ENCODE measurements around the gene KCNS1.

KCNS1 gene

DNA sequence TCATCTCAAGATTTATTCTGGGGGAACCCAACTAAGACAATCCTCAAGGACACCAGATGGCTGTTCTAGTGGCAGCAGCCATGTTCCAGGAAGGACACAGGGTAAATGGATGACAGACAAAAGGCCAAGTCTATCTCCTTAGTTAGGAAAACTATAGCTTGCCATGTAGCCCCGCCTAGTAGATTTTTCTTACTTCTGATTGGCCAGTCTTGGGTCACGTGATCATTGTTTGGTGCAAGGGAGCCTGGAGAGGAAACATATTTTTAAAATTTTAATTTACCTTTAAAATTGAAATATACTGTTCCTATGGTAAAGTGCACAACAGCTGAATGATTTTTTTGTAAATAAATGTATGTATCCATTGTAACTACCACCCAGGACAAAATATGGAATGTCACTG, 4.4 kb upstream of the KCNS1 start:
- no peak for DNase-seq

GRCh38 chr20:45104786-45105185, 3.9 kb upstream of the KCNS1 start:
- no peak for DNase-seq

- DNase-seq: no peak
Observed at GRCh38 chr20:45103072-45103471, 2.1 kb upstream of the KCNS1 start.

GRCh38 chr20:45101333-45101850, 465 bp upstream of the KCNS1 start:
- no peak for DNase-seq

GRCh38 chr20:45098103-45098773, 2.7 kb downstream of the KCNS1 start:
- DNase-seq: no peak

DNA sequence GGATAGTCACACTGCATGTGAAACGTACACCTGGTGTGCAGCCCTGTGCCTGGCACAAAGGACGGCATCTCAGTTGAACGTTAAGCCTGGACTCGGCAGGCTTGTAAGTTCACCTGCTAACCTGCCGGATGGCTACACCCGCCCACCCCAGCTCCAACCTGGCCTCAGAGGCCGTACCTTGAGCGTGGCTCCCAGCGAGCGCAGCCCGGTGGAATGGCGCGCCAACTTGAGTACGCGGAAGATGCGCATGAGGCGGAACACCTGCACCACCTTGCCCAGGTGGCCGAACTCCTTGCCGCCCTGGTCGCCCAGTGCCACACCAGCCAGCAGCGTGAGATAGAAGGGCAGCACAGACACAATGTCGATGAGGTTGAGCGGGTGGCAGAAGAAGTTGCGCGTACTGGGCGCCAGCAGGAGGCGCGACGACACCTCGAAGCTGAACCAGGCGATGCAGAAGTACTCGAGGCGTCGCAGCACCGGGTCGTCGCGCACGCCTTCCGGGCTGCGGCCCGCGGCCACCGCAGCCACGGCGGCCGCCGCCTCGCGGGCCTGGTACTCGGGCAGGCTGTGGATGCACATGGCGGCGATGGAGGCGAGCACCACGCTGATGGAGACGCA, 3.3 kb downstream of the KCNS1 start:
- no peak for DNase-seq

- no peak for DNase-seq
Observed at GRCh38 chr20:45096781-45097180, 4.1 kb downstream of the KCNS1 start.

- DNase-seq: peak; percentile 9
Observed at GRCh38 chr20:45095805-45096238, 5.1 kb downstream of the KCNS1 start.

DNA sequence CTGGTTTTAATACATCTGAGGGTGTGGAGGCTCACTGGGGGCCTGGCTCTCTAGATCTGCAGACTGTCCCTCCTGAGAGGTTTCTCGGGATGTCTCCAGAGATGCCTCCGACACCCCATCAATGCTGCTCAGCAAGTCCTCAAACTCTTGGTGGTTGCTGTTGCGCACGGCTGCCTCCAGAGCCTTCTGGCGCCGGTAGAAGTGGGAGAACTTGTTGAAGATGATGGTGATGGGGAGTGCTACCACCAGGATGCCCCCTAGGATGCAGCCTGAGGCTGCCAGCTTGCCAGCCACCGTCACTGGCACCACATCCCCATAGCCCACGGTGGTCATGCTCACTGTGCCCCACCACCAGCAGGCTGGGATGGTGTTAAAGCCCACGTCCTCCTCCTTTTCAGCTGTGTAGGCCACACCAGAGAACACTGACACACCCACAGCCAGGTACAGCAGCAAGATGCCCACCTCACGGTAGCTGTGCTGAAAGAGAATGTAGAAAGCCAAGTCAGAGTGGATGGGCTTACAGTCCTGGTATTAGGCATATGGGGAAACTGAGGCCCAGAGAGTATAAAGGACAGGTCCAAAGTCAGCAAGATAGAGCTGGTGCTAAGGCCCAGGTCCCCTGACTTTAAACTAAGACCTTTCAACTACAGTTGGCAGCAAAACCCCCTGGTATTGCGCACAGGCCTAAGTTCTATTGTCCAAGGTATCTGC, 5.9 kb downstream of the KCNS1 start:
- DNase-seq: no peak

- no peak for DNase-seq
Observed at GRCh38 chr20:45094201-45094600, 6.7 kb downstream of the KCNS1 start.

DNA sequence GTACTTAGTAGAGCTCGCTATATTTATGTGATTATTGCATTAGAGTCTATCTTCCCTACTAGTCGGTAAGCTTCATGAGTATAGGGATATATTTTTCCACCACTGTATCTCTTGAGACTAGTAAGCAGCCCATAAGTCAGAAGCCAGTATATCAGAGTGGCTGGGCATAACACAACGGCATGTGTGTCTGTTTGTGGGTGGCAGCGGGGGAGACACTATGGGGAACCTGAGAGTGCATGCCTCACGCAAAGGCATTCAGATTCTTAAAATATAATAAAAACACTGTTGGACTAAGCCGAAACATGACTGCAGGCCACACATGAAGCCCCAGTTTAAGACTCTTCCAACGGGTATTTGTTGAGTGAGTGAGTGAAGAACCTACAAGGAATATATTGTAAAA, 8.0 kb downstream of the KCNS1 start:
- no peak for DNase-seq

GRCh38 chr20:45091366-45091765, 9.6 kb downstream of the KCNS1 start:
- DNase-seq: no peak

DNA sequence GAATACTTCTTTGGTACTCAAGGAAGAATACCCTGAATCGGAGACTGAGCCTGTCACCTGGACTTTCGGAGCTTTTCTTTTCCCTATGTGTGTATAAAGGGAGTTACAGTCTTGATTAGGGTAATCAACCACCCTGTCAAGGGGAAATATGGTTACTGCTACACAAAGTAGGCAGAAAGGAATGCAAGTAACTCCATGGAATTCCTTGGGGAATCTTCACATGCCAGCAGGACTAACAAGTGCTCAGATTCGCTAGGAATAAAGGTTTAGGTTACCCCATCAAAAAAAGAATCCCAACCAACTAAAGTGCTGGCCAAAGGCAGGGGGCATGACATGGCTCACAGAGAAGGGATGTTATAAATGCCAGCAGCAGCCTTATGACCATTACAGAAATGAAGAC, 10.4 kb downstream of the KCNS1 start:
- DNase-seq: no peak

DNA sequence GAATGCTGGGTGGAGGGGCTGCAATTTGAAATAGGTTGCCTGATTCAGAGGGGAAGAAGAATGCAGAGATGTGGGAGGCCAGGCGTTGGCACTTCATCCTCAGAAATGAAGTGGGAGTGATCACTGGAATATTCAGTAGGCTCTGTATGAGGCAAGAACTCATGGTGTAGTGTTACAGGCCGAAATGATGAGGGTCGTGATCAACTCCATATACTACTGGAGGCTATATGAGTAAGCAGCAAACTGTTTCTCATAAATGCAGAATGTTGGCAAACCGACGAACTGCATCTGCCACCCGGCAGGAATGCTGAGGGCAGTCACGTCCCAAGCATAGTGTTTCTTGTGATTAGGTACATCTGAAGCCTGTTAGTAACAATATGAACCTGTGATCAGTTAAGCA, 12.7 kb downstream of the KCNS1 start:
- DNase-seq: no peak

DNA sequence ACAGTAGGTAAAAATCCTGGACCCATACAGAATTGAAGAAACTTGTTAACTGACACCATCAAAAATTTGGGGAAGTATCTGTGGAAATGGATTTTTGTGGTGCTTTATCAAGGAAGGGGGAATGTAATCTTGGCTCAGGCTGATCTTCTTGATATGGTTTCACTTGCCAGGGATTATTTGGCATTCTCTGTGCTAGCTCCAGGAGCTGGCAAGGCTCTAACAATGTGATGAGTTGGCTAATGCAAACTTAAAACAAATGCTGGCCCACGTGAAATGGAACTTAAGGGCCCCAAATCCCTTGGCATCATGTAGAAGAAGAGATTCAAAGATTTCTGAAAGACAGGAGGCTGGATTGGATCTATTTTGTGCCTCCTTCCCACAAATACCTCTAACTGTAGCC, 13.1 kb downstream of the KCNS1 start:
- no peak for DNase-seq

DNA sequence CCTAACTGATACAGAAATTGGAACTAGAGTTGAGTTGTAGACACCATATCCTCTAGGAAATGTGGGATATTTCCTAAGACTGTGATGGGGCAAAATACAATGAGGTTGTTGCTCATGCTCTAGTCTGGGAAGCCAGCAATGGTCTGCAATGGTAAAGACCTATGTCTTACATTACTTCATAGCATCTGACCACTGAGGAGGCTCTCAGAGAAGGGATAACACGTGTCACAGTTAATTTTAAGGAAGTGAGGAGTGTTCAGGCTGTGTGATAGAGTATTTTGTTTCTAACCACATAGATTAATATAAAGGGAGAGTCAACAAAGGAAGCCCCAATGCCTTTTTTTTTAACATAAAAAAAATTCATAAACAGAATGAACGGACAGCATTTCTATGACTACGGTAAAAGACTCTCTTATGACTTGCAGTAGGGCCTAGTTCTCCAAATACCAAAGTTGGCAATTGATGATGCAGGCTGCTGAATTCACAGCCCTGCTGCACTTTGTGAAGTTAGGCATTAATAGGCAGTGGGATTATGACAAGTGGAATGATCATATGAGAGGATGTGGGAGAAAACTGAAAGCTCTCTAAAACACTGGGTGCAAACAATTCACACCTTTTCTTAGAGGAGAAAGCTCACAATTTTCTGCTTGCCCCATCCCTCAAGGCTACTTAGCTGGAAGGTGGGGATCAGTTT, 13.7 kb downstream of the KCNS1 start:
- DNase-seq: no peak

DNA sequence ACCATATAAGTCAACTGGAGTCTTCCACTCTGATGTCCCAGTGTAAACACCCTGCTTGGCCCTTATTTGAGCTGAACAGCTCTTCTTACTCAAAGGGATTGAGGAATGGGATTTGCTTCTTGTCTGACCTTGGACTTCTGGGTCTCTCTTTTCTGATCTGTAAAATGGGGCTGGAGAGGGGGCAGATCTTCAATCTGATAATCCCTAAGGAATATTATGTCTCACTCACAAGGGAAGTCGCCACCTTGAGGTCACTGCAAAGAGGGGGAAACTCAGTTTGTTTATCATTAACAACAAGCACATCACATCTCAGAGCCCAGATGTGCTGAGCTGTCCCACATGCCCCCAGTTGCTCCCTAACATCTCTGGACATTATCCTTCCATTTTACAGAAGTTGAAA, 15.1 kb downstream of the KCNS1 start:
- DNase-seq: no peak

DNA sequence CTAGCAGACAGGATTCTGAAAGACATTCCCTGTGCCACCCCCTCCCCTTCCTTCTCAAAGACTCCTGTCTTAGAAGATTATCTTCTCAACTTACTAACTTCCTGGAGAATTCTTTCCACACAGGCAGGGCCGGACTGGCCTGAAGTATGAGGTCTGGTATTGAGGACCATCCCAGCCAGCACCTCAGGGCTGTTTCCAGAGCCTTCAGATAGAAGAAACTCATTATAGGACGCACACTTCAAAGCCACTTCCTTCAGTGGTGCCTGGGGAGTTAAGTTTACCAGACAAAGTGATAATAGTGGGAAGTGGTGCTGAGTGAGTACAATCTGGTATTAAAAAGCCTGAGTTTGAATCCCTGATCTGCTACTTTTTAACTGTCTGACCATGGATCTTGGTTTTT, 15.6 kb downstream of the KCNS1 start:
- DNase-seq: no peak

DNA sequence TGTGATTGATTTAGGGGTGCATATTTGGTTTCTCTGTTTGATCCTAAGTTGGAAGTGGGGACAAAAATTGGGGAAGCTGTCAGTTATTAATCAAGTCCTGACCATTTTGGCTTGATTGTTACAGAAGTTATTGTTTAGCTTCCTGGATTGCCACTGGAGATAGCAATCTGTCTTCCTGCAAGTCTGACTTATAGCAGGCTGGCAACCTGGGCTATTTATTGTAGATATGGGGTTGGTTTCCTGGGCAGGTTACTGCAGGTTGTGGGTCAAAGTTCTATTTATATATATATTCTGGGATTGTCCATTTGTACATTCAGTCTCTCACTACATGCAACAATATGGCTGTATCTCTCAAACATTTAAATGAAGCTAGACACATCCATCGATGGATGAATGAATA, 17.8 kb downstream of the KCNS1 start:
- no peak for DNase-seq

- DNase-seq: no peak
Observed at GRCh38 chr20:45082468-45082867, 18.5 kb downstream of the KCNS1 start.

- no peak for DNase-seq
Observed at GRCh38 chr20:45080867-45081624, 19.9 kb downstream of the KCNS1 start.

GRCh38 chr20:45077559-45077958, 23.4 kb downstream of the KCNS1 start:
- no peak for DNase-seq

DNA sequence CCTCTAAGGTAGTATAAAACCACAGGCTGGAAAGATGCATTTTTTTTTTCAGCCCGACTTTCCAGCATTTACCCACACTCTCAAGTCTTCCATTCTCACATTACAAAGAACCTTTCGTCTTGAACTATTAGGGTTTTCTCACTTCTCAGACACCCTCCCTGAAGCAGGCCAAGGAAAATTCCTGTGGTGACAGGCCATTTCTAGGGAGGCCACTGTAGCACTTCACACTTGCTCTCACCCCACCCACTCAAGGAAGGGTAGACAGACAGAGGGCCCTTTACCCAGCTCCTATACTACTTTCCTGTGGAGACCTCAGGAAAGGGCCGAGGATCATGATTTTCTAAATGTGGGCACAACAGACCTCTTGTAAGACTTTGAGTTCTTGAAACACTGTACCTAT, 27.7 kb downstream of the KCNS1 start:
- no peak for DNase-seq
